HL-60 (cell line): Measurements from ENCODE around the gene THSD7B.

Source experiments
- DNase-seq, 2 experiments: peaks; one replicate each; pipeline ENCODE4 v3.0.0-alpha.2; 2010 to 2020; ENCODE audit warnings: low read depth in 1 of 2, low spot score in 1 of 2
- H3K27ac ChIP-seq: fragments of 250-450 bp; sonication (Bioruptor Pico); replicated peaks from 2 replicates; pipeline ENCODE4 v1.5.1; 2020; ENCODE audit warnings: mild to moderate bottlenecking, moderate library complexity
- H3K27me3 ChIP-seq: fragments of 250-450 bp; sonication (Bioruptor Pico); 2 replicates; pipeline ENCODE4 v1.5.1; 2021; ENCODE audit warnings: mild to moderate bottlenecking, moderate library complexity; ENCODE audit not compliant: insufficient read depth, poor library complexity, severe bottlenecking
- H3K4me3 ChIP-seq: replicated peaks from 2 replicates; pipeline ENCODE4 v1.5.1; 2011; ENCODE audit warnings: mild to moderate bottlenecking, control low read depth, low read length; ENCODE audit not compliant: insufficient read depth
- GABPA ChIP-seq: IDR thresholded peaks from 2 replicates; pipeline ENCODE4 v1.6.1; 2012; ENCODE audit warnings: low read depth
- POLR2AphosphoS5 ChIP-seq: IDR thresholded peaks from 2 replicates; pipeline ENCODE4 v1.6.1; 2012; ENCODE audit warnings: low read depth
- REST ChIP-seq: IDR thresholded peaks from 2 replicates; pipeline ENCODE4 v1.6.1; 2012; ENCODE audit warnings: low read depth; ENCODE audit not compliant: insufficient replicate concordance
- SPI1 ChIP-seq: IDR thresholded peaks from 2 replicates; pipeline ENCODE4 v1.6.1; 2012; ENCODE audit warnings: low read depth, mild to moderate bottlenecking, borderline replicate concordance
- TF ChIP-seq, protein P1 (sequence below): IDR thresholded peaks from one replicate; pipeline ENCODE4 v1.5.1; 2011; ENCODE audit warnings: low read length, control low read depth, inconsistent platforms; ENCODE audit not compliant: insufficient read depth

The THSD7B gene

DNA sequence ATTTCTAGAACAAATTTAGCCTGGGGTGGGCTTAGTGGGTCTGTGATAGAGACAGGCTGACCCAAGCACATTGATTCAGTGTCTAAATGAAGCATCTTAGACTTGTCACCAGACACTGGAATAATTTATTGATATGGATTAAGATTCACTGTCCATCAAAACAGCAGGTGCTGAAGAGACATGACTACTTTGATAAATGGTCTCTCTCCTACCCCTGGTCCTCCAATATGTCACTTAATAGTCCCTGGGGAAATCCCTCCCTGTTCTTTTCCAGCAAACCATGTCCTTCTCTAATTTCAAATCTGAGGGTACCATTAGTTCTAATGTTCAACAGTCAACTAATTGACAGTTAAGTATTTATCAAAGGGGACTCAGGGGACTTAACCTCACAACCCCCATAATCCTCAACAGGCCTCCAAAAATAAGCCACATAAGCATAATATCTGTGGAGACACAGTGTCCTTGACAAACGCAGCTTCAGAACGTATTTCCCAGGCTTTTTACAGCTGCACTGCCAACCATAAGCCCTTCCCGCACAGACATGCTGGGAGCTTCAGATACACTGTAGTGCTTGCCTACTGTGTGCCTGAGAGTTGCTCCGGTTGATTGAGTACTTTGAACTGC, 391.0 kb downstream of the THSD7B start:
- DNase-seq: no peak
- Histone ChIP-seq H3K27me3 (peaks cover 5% of the 10 kb centered on the region), H3K4me3 (no peak overlapping the region), H3K27ac (no peak overlapping the region)
- no peak for TF ChIP-seq SPI1
- TF ChIP-seq GABPA: no peak
- no peak for TF ChIP-seq POLR2AphosphoS5
- TF ChIP-seq, protein P1, sequence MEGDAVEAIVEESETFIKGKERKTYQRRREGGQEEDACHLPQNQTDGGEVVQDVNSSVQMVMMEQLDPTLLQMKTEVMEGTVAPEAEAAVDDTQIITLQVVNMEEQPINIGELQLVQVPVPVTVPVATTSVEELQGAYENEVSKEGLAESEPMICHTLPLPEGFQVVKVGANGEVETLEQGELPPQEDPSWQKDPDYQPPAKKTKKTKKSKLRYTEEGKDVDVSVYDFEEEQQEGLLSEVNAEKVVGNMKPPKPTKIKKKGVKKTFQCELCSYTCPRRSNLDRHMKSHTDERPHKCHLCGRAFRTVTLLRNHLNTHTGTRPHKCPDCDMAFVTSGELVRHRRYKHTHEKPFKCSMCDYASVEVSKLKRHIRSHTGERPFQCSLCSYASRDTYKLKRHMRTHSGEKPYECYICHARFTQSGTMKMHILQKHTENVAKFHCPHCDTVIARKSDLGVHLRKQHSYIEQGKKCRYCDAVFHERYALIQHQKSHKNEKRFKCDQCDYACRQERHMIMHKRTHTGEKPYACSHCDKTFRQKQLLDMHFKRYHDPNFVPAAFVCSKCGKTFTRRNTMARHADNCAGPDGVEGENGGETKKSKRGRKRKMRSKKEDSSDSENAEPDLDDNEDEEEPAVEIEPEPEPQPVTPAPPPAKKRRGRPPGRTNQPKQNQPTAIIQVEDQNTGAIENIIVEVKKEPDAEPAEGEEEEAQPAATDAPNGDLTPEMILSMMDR: no peak
- no peak for TF ChIP-seq REST

GRCh38 chr2:137157851-137158250, 392.5 kb downstream of the THSD7B start:
- DNase-seq: no peak
- TF ChIP-seq, protein P1: no peak
- TF ChIP-seq REST (no peak), GABPA (no peak), SPI1 (no peak), POLR2AphosphoS5 (no peak)
- Histone ChIP-seq H3K4me3 (no peak overlapping the region), H3K27ac (no peak overlapping the region), H3K27me3 (peaks cover 5% of the 10 kb centered on the region)

GRCh38 chr2:137161250-137161649, 395.9 kb downstream of the THSD7B start:
- H3K27ac ChIP-seq: no peak overlapping the region
- DNase-seq: no peak
- H3K27me3 ChIP-seq: no peaks in the 10 kb centered on the region
- H3K4me3 ChIP-seq: no peak overlapping the region
- no peak for TF ChIP-seq POLR2AphosphoS5
- no peak for TF ChIP-seq REST
- TF ChIP-seq SPI1: no peak
- no peak for TF ChIP-seq GABPA
- TF ChIP-seq, protein P1: no peak
